DOHH2 (cell line): Measurements from ENCODE around the gene TRMT11.

Source experiments
- H3F3A ChIP-seq: fragments of 200-600 bp; sonication (generic), shearing (Covaris generic); 2 replicates; pipeline ENCODE4 v1.6.0; 2016; ENCODE audit warnings: antibody characterized with exemption, mild to moderate bottlenecking; ENCODE audit not compliant: control insufficient read depth, insufficient read depth
- H3K27ac ChIP-seq: fragments of 200-600 bp; sonication (generic); 2 replicates; pipeline ENCODE4 v1.5.1; 2014; ENCODE audit warnings: low read depth, mild to moderate bottlenecking, low read length, moderate library complexity
- H3K27me3 ChIP-seq: fragments of 200-600 bp; sonication (generic); 2 replicates; pipeline ENCODE4 v1.6.1; 2014; ENCODE audit warnings: mild to moderate bottlenecking, low read length, mixed read lengths; ENCODE audit not compliant: control insufficient read depth
- H3K36me3 ChIP-seq: fragments of 200-600 bp; sonication (generic); 2 replicates; pipeline ENCODE4 v1.6.1; 2014; ENCODE audit warnings: mild to moderate bottlenecking, low read length, moderate library complexity, mixed read lengths; ENCODE audit not compliant: control insufficient read depth
- H3K4me1 ChIP-seq: fragments of 200-600 bp; sonication (generic); 2 replicates; pipeline ENCODE4 v1.6.1; 2014; ENCODE audit warnings: mild to moderate bottlenecking, low read length, mixed read lengths; ENCODE audit not compliant: control insufficient read depth
- H3K4me2 ChIP-seq: fragments of 200-600 bp; sonication (generic); 2 replicates; pipeline ENCODE4 v1.6.0; 2014; ENCODE audit warnings: mild to moderate bottlenecking, low read length, moderate library complexity
- H3K4me3 ChIP-seq: fragments of 200-600 bp; sonication (generic); 2 replicates; pipeline ENCODE4 v1.5.1; 2014; ENCODE audit warnings: mild to moderate bottlenecking, low read length, mixed read lengths
- H3K79me2 ChIP-seq: fragments of 200-600 bp; sonication (generic); 2 replicates; pipeline ENCODE4 v1.6.1; 2014; ENCODE audit warnings: mild to moderate bottlenecking, low read length, mixed read lengths; ENCODE audit not compliant: control insufficient read depth
- H3K9me2 ChIP-seq: fragments of 200-600 bp; sonication (generic); replicated peaks from 2 replicates; pipeline ENCODE4 v1.6.1; 2014; ENCODE audit warnings: mild to moderate bottlenecking, low read length, mixed read lengths; ENCODE audit not compliant: control insufficient read depth
- H3K9me3 ChIP-seq: fragments of 200-600 bp; sonication (generic); 2 replicates; pipeline ENCODE4 v1.6.1; 2014; ENCODE audit warnings: antibody characterized with exemption, low read length, mixed read lengths; ENCODE audit not compliant: control insufficient read depth, insufficient read depth
- H4K20me1 ChIP-seq: fragments of 200-600 bp; sonication (generic); 2 replicates; pipeline ENCODE4 v1.6.0; 2014; ENCODE audit warnings: low read depth, mild to moderate bottlenecking, antibody characterized with exemption, low read length, moderate library complexity; ENCODE audit not compliant: control insufficient read depth, insufficient read depth
- EZH2phosphoT487 ChIP-seq: fragments of 200-600 bp; sonication (generic); IDR thresholded peaks from 2 replicates; pipeline ENCODE4 v1.6.1; 2017; ENCODE audit warnings: borderline replicate concordance, mild to moderate bottlenecking, antibody characterized with exemption, low read length, moderate library complexity, mixed read lengths
- TF ChIP-seq, protein P1 (sequence below): fragments of 200-600 bp; sonication (generic); IDR thresholded peaks from one replicate; pipeline ENCODE4 v1.5.1; 2014; ENCODE audit warnings: antibody characterized with exemption, mild to moderate bottlenecking, low read depth, low read length; ENCODE audit not compliant: poor library complexity, severe bottlenecking

Gene TRMT11

DNA sequence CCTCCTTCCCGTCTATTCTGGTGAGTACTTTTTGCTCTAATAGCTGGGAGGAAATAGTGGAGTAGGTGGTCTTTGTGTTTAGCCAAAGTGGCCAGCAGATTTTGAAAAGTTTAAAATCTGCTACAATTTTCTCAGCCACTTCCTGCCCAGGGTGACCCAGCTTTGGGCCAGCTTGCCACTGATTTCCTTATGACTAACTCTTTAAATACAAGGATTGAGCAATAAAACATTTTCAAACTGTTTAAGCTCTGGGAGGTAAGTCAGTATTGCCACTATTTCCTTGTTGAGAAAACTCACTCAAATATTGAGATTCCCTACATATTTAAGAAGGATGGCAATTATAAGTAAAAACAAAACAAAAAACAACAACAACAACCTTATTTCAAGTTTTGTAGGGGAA lies 54.5 kb downstream of the TRMT11 start:
- no peaks in the 10 kb centered on the region for H3K27me3 ChIP-seq
- no peaks in the 10 kb centered on the region for H3K9me3 ChIP-seq
- H3F3A ChIP-seq, result no peaks in the 10 kb centered on the region
- no peak overlapping the region for H3K27ac ChIP-seq
- peaks cover 74% of the 10 kb centered on the region for H3K36me3 ChIP-seq
- no peaks in the 10 kb centered on the region for H3K9me2 ChIP-seq
- H3K4me3 ChIP-seq, result no peak overlapping the region
- no peak overlapping the region for H3K4me2 ChIP-seq
- H3K79me2 ChIP-seq, result no peaks in the 10 kb centered on the region
- TF ChIP-seq, protein P1, sequence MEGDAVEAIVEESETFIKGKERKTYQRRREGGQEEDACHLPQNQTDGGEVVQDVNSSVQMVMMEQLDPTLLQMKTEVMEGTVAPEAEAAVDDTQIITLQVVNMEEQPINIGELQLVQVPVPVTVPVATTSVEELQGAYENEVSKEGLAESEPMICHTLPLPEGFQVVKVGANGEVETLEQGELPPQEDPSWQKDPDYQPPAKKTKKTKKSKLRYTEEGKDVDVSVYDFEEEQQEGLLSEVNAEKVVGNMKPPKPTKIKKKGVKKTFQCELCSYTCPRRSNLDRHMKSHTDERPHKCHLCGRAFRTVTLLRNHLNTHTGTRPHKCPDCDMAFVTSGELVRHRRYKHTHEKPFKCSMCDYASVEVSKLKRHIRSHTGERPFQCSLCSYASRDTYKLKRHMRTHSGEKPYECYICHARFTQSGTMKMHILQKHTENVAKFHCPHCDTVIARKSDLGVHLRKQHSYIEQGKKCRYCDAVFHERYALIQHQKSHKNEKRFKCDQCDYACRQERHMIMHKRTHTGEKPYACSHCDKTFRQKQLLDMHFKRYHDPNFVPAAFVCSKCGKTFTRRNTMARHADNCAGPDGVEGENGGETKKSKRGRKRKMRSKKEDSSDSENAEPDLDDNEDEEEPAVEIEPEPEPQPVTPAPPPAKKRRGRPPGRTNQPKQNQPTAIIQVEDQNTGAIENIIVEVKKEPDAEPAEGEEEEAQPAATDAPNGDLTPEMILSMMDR, result no peak
- TF ChIP-seq EZH2phosphoT487, result no peak
- H3K4me1 ChIP-seq, result no peaks in the 10 kb centered on the region
- H4K20me1 ChIP-seq, result no peaks in the 10 kb centered on the region

DNA sequence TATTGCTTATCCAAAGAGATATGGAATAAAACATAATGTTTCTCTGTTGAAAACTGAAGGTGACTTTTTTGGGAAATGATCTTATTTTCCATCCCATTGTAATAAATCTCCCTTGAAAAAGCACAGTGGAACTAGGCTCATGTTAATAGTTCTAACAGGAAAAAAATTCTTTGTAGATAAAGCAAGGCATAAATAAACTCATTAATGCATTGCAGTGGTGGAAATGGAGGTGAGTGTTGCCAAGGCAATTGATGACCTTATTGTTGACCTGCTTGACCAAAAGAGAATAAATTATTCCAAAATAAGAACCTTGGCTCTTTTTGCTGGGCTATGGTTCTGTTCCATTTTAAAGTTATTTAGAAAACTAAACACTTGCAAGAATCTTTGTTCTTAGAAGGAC lies 55.2 kb downstream of the TRMT11 start:
- no peak overlapping the region for H3K4me3 ChIP-seq
- no peaks in the 10 kb centered on the region for H3F3A ChIP-seq
- H4K20me1 ChIP-seq, result no peaks in the 10 kb centered on the region
- H3K27ac ChIP-seq, result no peak overlapping the region
- no peaks in the 10 kb centered on the region for H3K9me2 ChIP-seq
- no peak overlapping the region for H3K4me2 ChIP-seq
- H3K79me2 ChIP-seq, result no peaks in the 10 kb centered on the region
- H3K9me3 ChIP-seq, result no peaks in the 10 kb centered on the region
- no peaks in the 10 kb centered on the region for H3K27me3 ChIP-seq
- H3K36me3 ChIP-seq, result peaks cover 74% of the 10 kb centered on the region
- TF ChIP-seq, protein P1, result no peak
- no peak for TF ChIP-seq EZH2phosphoT487
- H3K4me1 ChIP-seq, result no peaks in the 10 kb centered on the region

DNA sequence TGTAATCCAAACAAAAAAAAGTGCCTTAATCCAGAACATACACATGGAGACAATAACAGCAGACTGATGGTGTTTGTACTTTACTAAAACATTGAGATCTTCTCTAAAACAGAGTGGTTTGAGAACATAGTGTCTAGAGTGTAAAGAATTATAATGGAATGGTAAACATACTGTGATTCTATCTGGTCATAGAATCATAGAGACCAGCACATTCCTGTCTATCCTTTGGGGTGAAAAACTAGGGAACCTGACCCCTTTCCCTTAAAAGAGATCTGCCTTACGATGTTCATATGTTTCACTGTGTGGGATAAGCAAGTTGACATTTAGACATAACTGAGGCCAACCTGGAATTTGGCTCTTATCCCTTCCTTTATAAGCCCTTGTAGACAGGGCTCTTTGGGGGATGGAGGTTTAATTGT lies 55.7 kb downstream of the TRMT11 start:
- no peak overlapping the region for H3K27ac ChIP-seq
- H4K20me1 ChIP-seq, result no peaks in the 10 kb centered on the region
- H3K4me1 ChIP-seq, result no peaks in the 10 kb centered on the region
- H3K9me2 ChIP-seq, result no peaks in the 10 kb centered on the region
- no peak overlapping the region for H3K4me2 ChIP-seq
- H3F3A ChIP-seq, result no peaks in the 10 kb centered on the region
- no peaks in the 10 kb centered on the region for H3K79me2 ChIP-seq
- H3K9me3 ChIP-seq, result no peaks in the 10 kb centered on the region
- TF ChIP-seq, protein P1, result no peak
- TF ChIP-seq EZH2phosphoT487, result no peak
- H3K27me3 ChIP-seq, result no peaks in the 10 kb centered on the region
- H3K4me3 ChIP-seq, result no peak overlapping the region
- peaks cover 74% of the 10 kb centered on the region for H3K36me3 ChIP-seq

DNA sequence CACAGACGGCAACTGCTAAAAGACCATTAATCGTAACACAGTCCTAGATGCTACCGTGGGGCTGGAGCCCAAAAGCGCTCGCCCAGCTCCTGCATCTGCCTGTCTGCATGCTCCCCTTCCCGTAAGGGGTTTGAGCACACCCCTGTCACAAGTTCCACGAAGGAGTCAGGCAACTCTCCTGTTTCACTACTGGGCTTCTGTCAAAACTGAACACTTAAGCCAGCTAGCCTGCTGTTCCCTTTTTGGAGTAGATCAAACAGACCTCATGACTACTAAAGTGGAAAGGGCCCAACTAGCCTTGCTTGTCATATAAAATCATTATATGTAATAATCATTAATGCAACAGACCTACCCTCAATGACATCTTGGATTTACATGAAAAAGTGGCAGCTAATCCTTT lies 61.3 kb downstream of the TRMT11 start:
- Histone ChIP-seq H3K4me2 (no peak overlapping the region), H3K27ac (no peak overlapping the region), H3K36me3 (peaks cover 30% of the 10 kb centered on the region), H3K4me3 (no peak overlapping the region), H3F3A (no peaks in the 10 kb centered on the region), H3K79me2 (no peaks in the 10 kb centered on the region), H3K27me3 (no peaks in the 10 kb centered on the region), H3K4me1 (no peaks in the 10 kb centered on the region), H4K20me1 (no peaks in the 10 kb centered on the region), H3K9me3 (no peaks in the 10 kb centered on the region), H3K9me2 (no peaks in the 10 kb centered on the region)
- TF ChIP-seq EZH2phosphoT487, result no peak
- TF ChIP-seq, protein P1, result no peak
